ENCODE results near the gene MTARC1.

GRCh38 chr1:220796530-220796929 is 9.8 kb downstream of the MTARC1 start:
- TF ChIP-seq, protein P1, sequence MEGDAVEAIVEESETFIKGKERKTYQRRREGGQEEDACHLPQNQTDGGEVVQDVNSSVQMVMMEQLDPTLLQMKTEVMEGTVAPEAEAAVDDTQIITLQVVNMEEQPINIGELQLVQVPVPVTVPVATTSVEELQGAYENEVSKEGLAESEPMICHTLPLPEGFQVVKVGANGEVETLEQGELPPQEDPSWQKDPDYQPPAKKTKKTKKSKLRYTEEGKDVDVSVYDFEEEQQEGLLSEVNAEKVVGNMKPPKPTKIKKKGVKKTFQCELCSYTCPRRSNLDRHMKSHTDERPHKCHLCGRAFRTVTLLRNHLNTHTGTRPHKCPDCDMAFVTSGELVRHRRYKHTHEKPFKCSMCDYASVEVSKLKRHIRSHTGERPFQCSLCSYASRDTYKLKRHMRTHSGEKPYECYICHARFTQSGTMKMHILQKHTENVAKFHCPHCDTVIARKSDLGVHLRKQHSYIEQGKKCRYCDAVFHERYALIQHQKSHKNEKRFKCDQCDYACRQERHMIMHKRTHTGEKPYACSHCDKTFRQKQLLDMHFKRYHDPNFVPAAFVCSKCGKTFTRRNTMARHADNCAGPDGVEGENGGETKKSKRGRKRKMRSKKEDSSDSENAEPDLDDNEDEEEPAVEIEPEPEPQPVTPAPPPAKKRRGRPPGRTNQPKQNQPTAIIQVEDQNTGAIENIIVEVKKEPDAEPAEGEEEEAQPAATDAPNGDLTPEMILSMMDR (IDR thresholded peaks at IDR 0.05 in 8 of 11, conservative IDR thresholded peaks at IDR 0.05 in 3 of 11) = no peak
- TF ChIP-seq POLR2A (IDR thresholded peaks at IDR 0.05) = no peak
